GM12892 (cell line): ENCODE measurements around the gene LCN1.

ENCODE experiments used
- POLR2A ChIP-seq: IDR thresholded peaks from 2 replicates; pipeline ENCODE4 v1.6.1; 2011; ENCODE audit warnings: low read depth, low read length, control low read depth
- TAF1 ChIP-seq: IDR thresholded peaks from 2 replicates; pipeline ENCODE4 v1.6.1; 2011; ENCODE audit warnings: low read depth, mild to moderate bottlenecking, control low read depth, low read length, borderline replicate concordance

DNA sequence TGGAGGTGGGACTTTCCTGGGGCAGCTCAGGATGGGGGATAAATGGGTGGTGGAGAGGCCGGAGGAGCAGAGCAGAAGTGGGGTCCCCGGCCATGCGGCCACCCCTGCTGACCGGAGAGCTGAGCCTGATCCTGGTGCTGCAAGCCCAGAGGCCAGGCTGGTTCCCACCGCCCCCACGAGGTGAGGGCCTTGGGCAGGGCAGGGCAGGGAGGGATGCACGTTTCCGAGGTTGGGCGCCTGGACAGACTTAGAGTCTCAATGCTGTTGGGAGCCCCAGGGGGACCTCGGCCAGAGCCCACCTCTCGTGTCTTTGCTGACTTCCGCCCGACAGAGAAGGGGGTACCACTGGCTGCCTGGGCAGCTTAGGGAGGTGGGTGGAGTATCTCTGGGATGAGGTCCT lies 30.2 kb downstream of the LCN1 start:
- no peak for TF ChIP-seq POLR2A
- TF ChIP-seq TAF1, result no peak
